H1 (cell line): ENCODE measurements around the gene CEP85. TPM values are rescaled to one million over a fixed set of nuclear protein-coding genes. Genes with fewer than 3 reads are reported as not detected.

Source experiments
- ASH2L ChIP-seq: fragments of 200-600, 300-600 bp; sonication (generic); IDR thresholded peaks from one replicate; pipeline ENCODE4 v1.7.1; 2017; ENCODE audit warnings: low read length
- BCL11A ChIP-seq, 2 experiments: IDR thresholded peaks; one replicate each; pipeline ENCODE4 v1.6.1; 2011; ENCODE audit warnings: low read depth in 2 of 2, low read length in 2 of 2, mild to moderate bottlenecking in 2 of 2
- FOSL1 ChIP-seq: IDR thresholded peaks from 2 replicates; pipeline ENCODE4 v1.6.1; 2011; ENCODE audit warnings: mild to moderate bottlenecking, low read depth, low read length, moderate library complexity; ENCODE audit not compliant: insufficient read depth
- GABPA ChIP-seq: IDR thresholded peaks from 2 replicates; pipeline ENCODE4 v1.6.1; 2011; ENCODE audit warnings: mild to moderate bottlenecking, low read length, moderate library complexity, borderline replicate concordance; ENCODE audit not compliant: insufficient read depth
- JUND ChIP-seq: IDR thresholded peaks from 2 replicates; pipeline ENCODE4 v1.6.1; 2011; ENCODE audit warnings: mild to moderate bottlenecking, improper control_type of control experiment, low read length
- KDM5A ChIP-seq: fragments of 200-600 bp; IDR thresholded peaks from 2 replicates; pipeline ENCODE4 v1.7.1; 2012; ENCODE audit warnings: mild to moderate bottlenecking, low read length, inconsistent platforms, mixed read lengths
- NRF1 ChIP-seq: IDR thresholded peaks from 2 replicates; pipeline ENCODE4 v1.6.1; 2011; ENCODE audit warnings: mild to moderate bottlenecking, low read depth, low read length, improper control_type of control experiment
- PHF8 ChIP-seq: fragments of 200-600 bp; sonication (generic); conservative IDR thresholded peaks from 2 replicates; pipeline ENCODE4 v1.7.1; 2012; ENCODE audit warnings: low read depth, mild to moderate bottlenecking, inconsistent platforms, low read length, moderate library complexity
- RBBP5 ChIP-seq: IDR thresholded peaks from 2 replicates; pipeline ENCODE4 v1.7.1; 2012; ENCODE audit warnings: low read depth, mild to moderate bottlenecking, inconsistent platforms, low read length, moderate library complexity, borderline replicate concordance
- SIN3A ChIP-seq, 2 experiments: IDR thresholded peaks in 1 of 2; conservative IDR thresholded peaks in 1 of 2; 2 replicates each; pipeline ENCODE4 v1.6.1; 2011 to 2012; ENCODE audit warnings: low read length in 2 of 2, improper control_type of control experiment in 1 of 2, low read depth in 1 of 2, mild to moderate bottlenecking in 1 of 2
- SP4 ChIP-seq: IDR thresholded peaks from 2 replicates; pipeline ENCODE4 v1.6.1; 2012; ENCODE audit warnings: low read length, inconsistent platforms
- YY1 ChIP-seq: IDR thresholded peaks from 2 replicates; pipeline ENCODE4 v1.6.1; 2011; ENCODE audit warnings: low read depth, mild to moderate bottlenecking, low read length
- polyA plus RNA-seq, 7 experiments: library from polyadenylated mRNA; depleted of rRNA in 3 of 7; stranded (reverse) in 5 of 7; unstranded in 2 of 7; fragments of >200 nt in 5 of 7; fragments of 200-250 nt in 2 of 7; gene quantifications; 1 replicate in 5 of 7; 2 replicates in 1 of 7; 4 replicates in 1 of 7; pipeline versions ENCODE4 v1.2.1 to v1.2.3, GENCODE V29; 2011 to 2013; ENCODE audit warnings: missing spikeins in 2 of 7, mixed read lengths in 2 of 7
- total RNA-seq: library from RNA; stranded (reverse); fragmentation: NEBNext Ultra II Directional; extraction: Animal tissue kit (Norgen Biotek cat#: 25700); gene quantifications from 2 replicates; pipeline ENCODE4 v1.2.1, GENCODE V29; 2021

Gene CEP85
- total and polyA plus RNA-seq, 2 of the 8 experiments (the other 6 are each of a cell fraction or from before 2014, with no cell fraction given), result 40.4 to 43.7 TPM

GRCh38 chr1:26306290-26307229 lies 72.6 kb downstream of the CEP85 start, which contains the start of gene UBXN11 (continued):
- TF ChIP-seq ASH2L (no peak), GABPA (no peak), FOSL1 (no peak), SIN3A (conservative IDR thresholded peaks at IDR 0.05 in 1 of 2, IDR thresholded peaks at IDR 0.05 in 1 of 2; ENCODE audit: low read depth in 1 of 2, low read length in 2 of 2) (peak; percentile 90 to 98), NRF1 (no peak), JUND (no peak), BCL11A (IDR thresholded peaks at IDR 0.05; ENCODE audit: low read depth in 2 of 2, low read length in 2 of 2) (no peak), PHF8 (peak; percentile 32; the same call in 1 of the 2 replicates), YY1 (peak; percentile 95), SP4 (no peak), RBBP5 (no peak), KDM5A (peak; percentile 83)
